Measurements from ENCODE around the gene COG8.
"Not testable (repeated sequence)": the region's sequence is repeated elsewhere in the genome, so short reads cannot be mapped to it uniquely, and the experiment has no call there.

COG8 gene

DNA sequence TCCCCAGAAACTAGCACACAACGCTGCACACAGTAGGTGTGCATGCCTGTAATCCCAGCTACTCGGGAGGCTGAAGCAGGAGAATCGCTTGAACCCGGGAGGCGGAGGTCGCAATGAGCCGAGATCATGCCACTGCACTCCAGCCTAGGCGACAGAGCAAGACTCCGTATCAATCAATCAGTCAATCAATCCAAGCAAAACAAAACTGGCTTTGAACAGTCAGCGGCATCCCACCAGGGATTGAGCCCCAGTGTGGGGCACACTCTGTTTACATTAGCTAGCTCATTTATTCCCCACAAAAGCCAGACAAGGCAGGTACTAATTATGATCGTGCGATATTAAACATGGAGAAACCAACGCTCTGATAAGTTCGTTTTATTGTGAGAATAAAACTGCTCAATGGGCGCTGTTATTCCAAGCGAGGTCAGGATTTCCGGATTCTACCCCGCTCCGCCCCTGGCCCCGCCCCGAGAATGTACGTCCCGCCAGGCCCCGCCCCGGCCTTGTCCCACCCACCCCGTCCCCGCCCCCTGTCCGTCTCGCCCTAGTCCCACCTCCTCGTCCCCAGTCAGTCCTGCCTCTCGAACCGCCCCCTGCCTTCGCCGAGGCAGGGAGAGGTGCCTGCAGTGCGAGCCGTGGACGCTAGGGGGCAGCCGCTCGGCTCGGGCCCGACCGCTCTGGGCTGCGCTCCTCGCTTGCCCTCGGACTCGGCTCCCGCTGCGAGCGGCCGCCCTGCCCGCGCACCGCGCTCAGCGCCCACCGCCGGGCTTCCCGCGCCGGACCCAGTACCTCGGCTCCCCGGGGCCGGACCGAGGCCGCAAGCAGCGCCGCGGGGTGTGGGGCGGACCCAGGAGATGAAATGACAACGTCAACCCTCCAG, 28.5 kb downstream of the COG8 start, which contains the start of gene VPS4A:
VPS4A (plus strand) TSS at position 698 of the 880 bp plus-strand sequence; CDS start at position 860, 162 bp downstream.
- Histone ChIP-seq H3K9me3 (ENCODE audit: low read length) (no peaks in the 10 kb centered on the region), H3K36me3 (ENCODE audit: insufficient read depth, low read length) (peaks cover 26% of the 10 kb centered on the region), H3K4me1 (ENCODE audit: insufficient read depth, low read length) (peaks cover 6% of the 10 kb centered on the region), H2AFZ (ENCODE audit: low read depth, low read length) (peak within 1 kb of the TSS; percentile 93), H3K27me3 (ENCODE audit: insufficient read depth, low read length) (no peaks in the 10 kb centered on the region), H3K4me3 (ENCODE audit: low read length) (peak within 1 kb of the TSS; percentile 93)

DNA sequence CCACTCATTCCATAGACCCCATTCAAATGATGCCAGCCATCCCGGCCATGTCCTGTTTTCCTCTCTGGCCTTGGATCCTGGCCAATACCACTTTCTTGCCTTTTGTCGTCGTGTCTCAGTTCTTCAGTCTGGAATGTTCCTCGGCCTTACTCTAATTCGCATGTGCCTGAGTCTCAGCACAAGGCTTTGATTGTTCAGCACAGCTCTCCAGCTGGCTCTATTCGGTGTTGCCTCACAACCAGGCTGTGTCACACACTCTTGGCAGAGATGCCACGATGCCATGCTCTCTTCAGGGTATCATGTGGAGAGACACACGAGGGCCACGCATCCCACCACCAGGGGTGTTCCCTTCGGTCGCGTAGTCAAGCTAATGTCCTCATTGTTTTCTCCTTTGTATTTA, 30.0 kb downstream of the COG8 start:
- Histone ChIP-seq H3K4me1 (ENCODE audit: insufficient read depth, low read length) (peaks cover 6% of the 10 kb centered on the region), H2AFZ (ENCODE audit: low read depth, low read length) (no peak overlapping the region), H3K36me3 (ENCODE audit: insufficient read depth, low read length) (peaks cover 12% of the 10 kb centered on the region), H3K27me3 (ENCODE audit: insufficient read depth, low read length) (no peaks in the 10 kb centered on the region), H3K4me3 (ENCODE audit: low read length) (no peak overlapping the region), H3K9me3 (ENCODE audit: low read length) (no peaks in the 10 kb centered on the region)

DNA sequence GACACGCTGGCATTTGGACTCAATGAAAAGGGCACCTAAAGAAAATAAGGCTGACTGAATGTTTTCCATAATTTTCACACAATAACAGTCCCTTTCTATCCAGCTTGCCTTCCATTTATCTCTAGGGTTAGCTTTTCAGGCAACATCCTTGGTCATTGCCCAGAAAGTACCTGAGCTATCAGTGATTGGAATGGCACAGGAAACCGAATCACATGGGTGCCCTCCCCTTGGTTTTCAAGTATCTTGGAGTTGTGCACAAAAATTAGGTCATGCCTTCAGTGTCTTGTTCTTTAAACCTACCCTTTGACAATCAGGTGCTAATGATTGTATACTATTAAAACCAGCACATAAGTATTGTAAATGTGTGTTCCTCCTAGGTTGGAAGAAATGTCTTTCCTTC, 31.5 kb downstream of the COG8 start:
- Histone ChIP-seq H3K27me3 (ENCODE audit: insufficient read depth, low read length) (no peaks in the 10 kb centered on the region), H3K4me1 (ENCODE audit: insufficient read depth, low read length) (peaks cover 6% of the 10 kb centered on the region), H3K4me3 (ENCODE audit: low read length) (no peak overlapping the region), H3K36me3 (ENCODE audit: insufficient read depth, low read length) (peaks cover 4% of the 10 kb centered on the region), H3K9me3 (ENCODE audit: low read length) (no peaks in the 10 kb centered on the region), H2AFZ (ENCODE audit: low read depth, low read length) (no peak overlapping the region)

DNA sequence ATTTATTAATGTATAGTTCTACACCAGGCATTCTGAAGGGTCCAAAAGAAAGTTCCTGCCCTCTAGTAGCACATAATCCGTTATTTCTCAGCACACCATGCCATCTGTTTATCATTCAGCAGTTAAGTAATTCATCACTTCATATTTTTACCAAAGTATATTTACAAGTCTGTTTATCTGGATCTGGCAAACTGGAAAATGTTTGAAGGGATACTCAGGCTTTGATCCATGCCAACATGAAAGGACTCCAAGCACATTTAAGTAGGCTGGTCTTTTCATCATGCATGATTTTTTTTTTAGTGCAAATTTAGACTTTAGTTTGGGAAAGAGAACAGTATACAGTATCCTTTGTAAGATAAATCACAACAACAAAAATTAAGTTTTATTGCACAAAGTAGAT, 32.3 kb downstream of the COG8 start:
- Histone ChIP-seq H3K4me1 (ENCODE audit: insufficient read depth, low read length) (peaks cover 3% of the 10 kb centered on the region), H3K36me3 (ENCODE audit: insufficient read depth, low read length) (peaks cover 9% of the 10 kb centered on the region), H3K9me3 (ENCODE audit: low read length) (no peaks in the 10 kb centered on the region), H3K4me3 (ENCODE audit: low read length) (no peak overlapping the region), H2AFZ (ENCODE audit: low read depth, low read length) (no peak overlapping the region), H3K27me3 (ENCODE audit: insufficient read depth, low read length) (no peaks in the 10 kb centered on the region)

DNA sequence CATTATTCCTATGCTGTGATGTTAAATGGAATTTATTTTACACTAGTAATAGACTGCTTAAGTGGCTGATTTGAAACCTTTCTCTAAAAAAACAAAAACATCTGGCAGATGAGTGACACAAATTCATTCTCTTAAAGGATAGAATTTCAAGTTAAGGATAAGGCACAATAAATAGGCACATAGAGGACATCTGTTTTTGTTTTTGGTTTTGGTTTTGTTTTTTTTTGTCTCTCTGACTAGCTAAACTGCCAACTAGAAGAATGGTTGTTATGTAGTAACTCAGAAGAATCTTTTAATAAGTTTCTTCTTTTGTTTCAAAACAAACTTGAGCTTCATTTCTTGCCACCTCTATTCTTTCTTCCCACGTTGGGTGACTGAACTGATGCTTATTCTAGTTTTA, 33.3 kb downstream of the COG8 start:
- Histone ChIP-seq H3K9me3 (ENCODE audit: low read length) (no peaks in the 10 kb centered on the region), H2AFZ (ENCODE audit: low read depth, low read length) (no peak overlapping the region), H3K4me3 (ENCODE audit: low read length) (no peak overlapping the region), H3K4me1 (ENCODE audit: insufficient read depth, low read length) (no peaks in the 10 kb centered on the region), H3K36me3 (ENCODE audit: insufficient read depth, low read length) (peaks cover 19% of the 10 kb centered on the region), H3K27me3 (ENCODE audit: insufficient read depth, low read length) (no peaks in the 10 kb centered on the region)

DNA sequence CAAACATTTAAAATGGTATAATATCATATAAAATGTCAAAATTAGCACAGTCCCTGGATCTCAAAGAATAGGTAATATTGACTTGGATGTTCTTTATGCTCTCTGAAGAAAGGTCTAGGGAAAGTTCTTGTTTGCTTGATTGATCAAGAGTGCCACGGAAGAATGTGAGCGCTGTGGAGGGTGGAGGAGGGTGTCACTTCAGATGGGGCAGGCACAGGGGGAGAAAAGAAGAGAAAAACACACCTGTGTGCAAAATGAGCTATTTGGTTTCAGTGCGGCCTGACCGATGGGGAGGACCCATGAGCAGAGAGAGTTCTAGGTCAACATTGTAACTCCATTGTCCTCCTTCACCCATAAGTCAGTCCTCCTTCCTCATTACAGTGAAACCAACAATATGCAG, 37.1 kb downstream of the COG8 start:
- Histone ChIP-seq H3K27me3 (ENCODE audit: insufficient read depth, low read length) (no peaks in the 10 kb centered on the region), H3K4me1 (ENCODE audit: insufficient read depth, low read length) (no peaks in the 10 kb centered on the region), H3K4me3 (ENCODE audit: low read length) (no peak overlapping the region), H2AFZ (ENCODE audit: low read depth, low read length) (no peak overlapping the region), H3K9me3 (ENCODE audit: low read length) (no peaks in the 10 kb centered on the region), H3K36me3 (ENCODE audit: insufficient read depth, low read length) (peaks cover 36% of the 10 kb centered on the region)

DNA sequence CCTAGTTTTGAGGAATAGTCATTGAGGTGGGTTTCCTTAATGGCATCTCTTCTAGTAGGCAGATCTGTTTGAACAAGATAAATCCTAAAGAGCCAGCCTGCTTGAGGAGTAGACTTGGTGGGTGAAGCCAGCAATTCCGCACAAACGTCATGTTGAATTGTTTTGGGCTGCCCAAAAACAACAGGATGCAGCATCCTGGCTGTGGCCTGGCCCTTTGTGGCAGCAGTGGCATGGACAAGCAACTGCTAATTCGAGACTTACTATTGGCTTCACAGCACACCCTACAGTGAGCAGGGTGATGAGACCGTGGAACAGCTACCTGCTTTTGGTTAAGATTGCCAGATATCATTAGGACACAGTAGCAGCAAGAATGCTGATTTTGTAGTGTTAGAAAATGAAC, 37.5 kb downstream of the COG8 start:
- Histone ChIP-seq H3K4me1 (ENCODE audit: insufficient read depth, low read length) (no peaks in the 10 kb centered on the region), H2AFZ (ENCODE audit: low read depth, low read length) (no peak overlapping the region), H3K27me3 (ENCODE audit: insufficient read depth, low read length) (no peaks in the 10 kb centered on the region), H3K9me3 (ENCODE audit: low read length) (no peaks in the 10 kb centered on the region), H3K4me3 (ENCODE audit: low read length) (no peak overlapping the region), H3K36me3 (ENCODE audit: insufficient read depth, low read length) (peaks cover 36% of the 10 kb centered on the region)

DNA sequence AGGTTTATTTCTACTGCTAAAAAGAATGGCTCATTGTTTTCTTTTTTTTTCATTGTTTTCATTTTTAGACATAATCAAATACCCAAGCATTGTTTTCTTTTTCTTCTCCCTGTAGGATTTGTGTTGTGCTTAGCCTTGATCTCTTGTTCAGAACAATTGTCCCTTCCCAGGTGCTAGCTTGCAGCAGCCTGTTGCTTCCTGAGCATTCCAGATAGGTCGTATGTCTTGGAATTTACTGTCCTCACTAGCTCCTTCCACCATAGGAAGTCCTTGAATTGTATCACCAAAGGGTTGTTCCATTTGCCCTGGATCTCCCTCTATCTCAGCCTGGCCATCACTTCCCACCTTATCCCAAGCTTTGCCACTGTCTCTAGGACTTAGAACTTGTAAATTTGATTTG, 38.2 kb downstream of the COG8 start:
- Histone ChIP-seq H3K36me3 (ENCODE audit: insufficient read depth, low read length) (peaks cover 36% of the 10 kb centered on the region), H3K9me3 (ENCODE audit: low read length) (no peaks in the 10 kb centered on the region), H3K27me3 (ENCODE audit: insufficient read depth, low read length) (no peaks in the 10 kb centered on the region), H2AFZ (ENCODE audit: low read depth, low read length) (no peak overlapping the region), H3K4me1 (ENCODE audit: insufficient read depth, low read length) (no peaks in the 10 kb centered on the region), H3K4me3 (ENCODE audit: low read length) (no peak overlapping the region)

DNA sequence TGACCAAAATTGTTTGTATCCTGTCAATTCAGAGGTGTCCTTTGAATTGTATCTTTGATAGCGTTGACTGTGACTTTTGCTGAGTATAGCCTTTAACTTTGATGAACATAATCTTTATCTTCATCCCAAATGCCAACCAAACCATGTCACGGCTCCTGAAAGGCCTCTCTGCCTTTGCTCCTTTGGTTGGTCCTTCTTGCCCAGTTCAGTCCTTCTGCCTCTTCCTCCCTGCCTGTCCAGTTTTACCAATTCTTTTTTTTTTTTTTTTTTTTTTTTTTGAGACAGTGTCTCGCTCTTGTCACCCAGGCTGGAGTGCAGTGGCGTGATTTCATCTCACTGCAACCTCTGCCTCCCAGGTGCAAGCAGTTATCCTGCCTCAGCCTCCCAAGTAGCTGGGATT, 41.1 kb downstream of the COG8 start:
- peaks cover 32% of the 10 kb centered on the region for H3K36me3 ChIP-seq (ENCODE audit: insufficient read depth, low read length)
- H3K27me3 ChIP-seq (ENCODE audit: insufficient read depth, low read length), result no peaks in the 10 kb centered on the region
- H3K4me1 ChIP-seq (ENCODE audit: insufficient read depth, low read length), result no peaks in the 10 kb centered on the region
- no peaks in the 10 kb centered on the region for H3K9me3 ChIP-seq (ENCODE audit: low read length)
- H2AFZ ChIP-seq (ENCODE audit: low read depth, low read length), result no peak overlapping the region
- H3K4me3 ChIP-seq (ENCODE audit: low read length), result no peak overlapping the region

DNA sequence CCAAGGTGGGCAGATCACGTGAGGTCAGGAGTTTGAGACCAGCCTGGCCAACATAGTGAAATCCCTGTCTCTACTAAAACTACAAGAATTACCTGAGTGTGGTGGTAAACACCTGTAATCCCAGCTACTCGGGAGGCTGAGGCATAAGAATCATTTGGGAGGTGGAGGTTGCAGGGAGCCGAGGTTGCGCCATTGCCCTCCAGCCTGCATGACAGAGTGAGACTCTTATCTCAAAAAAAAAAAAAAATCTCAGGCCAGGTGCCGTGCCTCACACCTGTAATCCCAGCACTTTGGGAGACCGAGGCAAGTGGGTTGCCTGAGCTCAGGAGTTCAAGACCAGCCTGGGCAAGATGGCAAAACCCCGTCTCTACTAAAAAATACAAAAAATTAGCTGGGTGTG, 42.6 kb downstream of the COG8 start:
- not testable (repeated sequence) for H3K9me3 ChIP-seq (ENCODE audit: low read length); H3K4me3 ChIP-seq (ENCODE audit: low read length); H2AFZ ChIP-seq (ENCODE audit: low read depth, low read length); H3K4me1 ChIP-seq (ENCODE audit: insufficient read depth, low read length); H3K27me3 ChIP-seq (ENCODE audit: insufficient read depth, low read length)
- H3K36me3 ChIP-seq (ENCODE audit: insufficient read depth, low read length), result peaks cover 24% of the 10 kb centered on the region

DNA sequence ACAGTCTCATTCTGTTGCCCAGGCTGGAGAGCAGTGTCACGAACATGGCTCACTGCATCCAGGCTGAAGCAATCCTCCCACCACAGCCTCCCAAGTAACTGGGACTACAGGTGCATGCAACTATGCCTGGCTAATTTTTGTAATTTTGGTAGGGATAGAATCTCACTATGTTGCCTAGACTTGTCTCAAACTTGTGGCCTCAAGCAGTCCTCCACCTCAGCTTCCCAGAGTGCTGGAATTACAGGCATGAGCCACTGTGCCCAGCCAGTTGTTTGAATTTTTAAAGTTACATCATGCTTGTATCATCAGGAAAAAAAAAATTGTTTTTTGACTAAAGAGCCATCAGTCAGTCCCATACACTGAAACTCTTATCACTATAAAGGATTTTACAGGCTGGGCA, 45.3 kb downstream of the COG8 start:
- Histone ChIP-seq H3K27me3 (ENCODE audit: insufficient read depth, low read length) (no peaks in the 10 kb centered on the region), H2AFZ (ENCODE audit: low read depth, low read length) (no peak overlapping the region), H3K36me3 (ENCODE audit: insufficient read depth, low read length) (peaks cover 4% of the 10 kb centered on the region), H3K9me3 (ENCODE audit: low read length) (no peaks in the 10 kb centered on the region), H3K4me1 (ENCODE audit: insufficient read depth, low read length) (no peaks in the 10 kb centered on the region), H3K4me3 (ENCODE audit: low read length) (no peak overlapping the region)

DNA sequence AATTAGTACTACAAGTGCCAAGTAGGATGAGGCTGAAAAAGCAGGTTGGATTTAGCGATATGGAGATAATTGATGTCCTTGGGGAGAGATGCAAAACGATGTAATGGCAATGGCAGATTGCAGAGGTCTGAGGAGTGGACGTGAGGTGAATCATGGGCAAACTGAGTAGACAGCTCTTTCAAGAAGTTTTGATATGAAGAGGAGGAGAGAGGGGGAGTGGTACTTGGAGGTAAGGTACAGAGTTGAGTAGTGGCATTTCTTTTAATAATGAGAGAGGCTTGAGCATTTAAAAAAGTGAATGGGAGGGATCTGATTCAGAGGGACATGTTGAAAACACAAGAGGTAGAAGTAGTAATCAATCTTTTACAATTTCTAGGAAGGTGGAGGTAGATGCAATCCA, 46.0 kb downstream of the COG8 start:
- Histone ChIP-seq H3K4me1 (ENCODE audit: insufficient read depth, low read length) (no peaks in the 10 kb centered on the region), H3K36me3 (ENCODE audit: insufficient read depth, low read length) (peaks cover 4% of the 10 kb centered on the region), H2AFZ (ENCODE audit: low read depth, low read length) (no peak overlapping the region), H3K9me3 (ENCODE audit: low read length) (no peaks in the 10 kb centered on the region), H3K27me3 (ENCODE audit: insufficient read depth, low read length) (no peaks in the 10 kb centered on the region), H3K4me3 (ENCODE audit: low read length) (no peak overlapping the region)

DNA sequence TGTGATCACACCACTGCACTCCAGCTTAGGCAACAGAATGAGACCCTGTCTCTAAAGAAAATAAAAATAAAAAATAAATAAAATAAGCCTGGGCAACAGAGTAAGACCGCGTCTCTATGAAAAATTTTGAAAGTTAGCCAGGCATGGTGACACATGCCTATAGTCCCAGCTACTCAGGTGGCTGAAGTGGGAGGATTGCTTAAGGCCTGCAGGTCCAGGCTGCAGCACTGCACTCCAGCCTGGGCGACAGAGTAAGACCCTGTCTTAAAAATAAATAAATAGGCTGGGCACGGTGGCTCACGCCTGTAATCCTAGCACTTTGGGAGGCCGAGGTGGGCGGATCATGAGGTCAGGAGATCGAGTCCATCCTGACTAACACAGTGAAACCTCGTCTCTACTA, 47.7 kb downstream of the COG8 start:
- H2AFZ ChIP-seq (ENCODE audit: low read depth, low read length); H3K9me3 ChIP-seq (ENCODE audit: low read length); H3K27me3 ChIP-seq (ENCODE audit: insufficient read depth, low read length); H3K4me1 ChIP-seq (ENCODE audit: insufficient read depth, low read length); H3K36me3 ChIP-seq (ENCODE audit: insufficient read depth, low read length); H3K4me3 ChIP-seq (ENCODE audit: low read length): not testable (repeated sequence)
